Neural cell (in vitro differentiated cells): Measurements from ENCODE around the gene ALDH1L1. TPM values are rescaled to one million over a fixed set of nuclear protein-coding genes. Genes with fewer than 3 reads are reported as not detected.

Source experiments
- H2AFZ ChIP-seq: fragments of 200-600, 300-800 bp; sonication (generic), shearing (Covaris generic); 2 replicates; pipeline ENCODE4 v1.6.0; 2014; ENCODE audit warnings: low read depth, mild to moderate bottlenecking, antibody characterized with exemption, low read length, moderate library complexity
- H3F3A ChIP-seq: fragments of 200-600 bp; shearing (Covaris generic); 2 replicates; pipeline ENCODE4 v1.6.1; 2016; ENCODE audit warnings: mild to moderate bottlenecking, moderate library complexity, mixed read lengths, antibody characterized with exemption, low read length; ENCODE audit not compliant: insufficient read depth, poor library complexity, severe bottlenecking
- H3K27ac ChIP-seq: fragments of 200-600, 300-800 bp; sonication (generic), shearing (Covaris generic); 2 replicates; pipeline ENCODE4 v1.5.1; 2014; ENCODE audit warnings: mild to moderate bottlenecking, low read length, moderate library complexity
- H3K27me3 ChIP-seq: fragments of 300-800, 200-600 bp; sonication (generic), shearing (Covaris generic); 2 replicates; pipeline ENCODE4 v1.6.0; 2014; ENCODE audit warnings: mild to moderate bottlenecking, low read depth, low read length, moderate library complexity; ENCODE audit not compliant: insufficient read depth
- H3K36me3 ChIP-seq: fragments of 300-800, 200-600 bp; sonication (generic), shearing (Covaris generic); 2 replicates; pipeline ENCODE4 v1.5.1; 2014; ENCODE audit warnings: mild to moderate bottlenecking, antibody characterized with exemption, low read length, moderate library complexity; ENCODE audit not compliant: insufficient read depth
- H3K4me2 ChIP-seq: fragments of 300-800, 200-600 bp; sonication (generic), shearing (Covaris generic); 2 replicates; pipeline ENCODE4 v1.6.0; 2014; ENCODE audit warnings: mild to moderate bottlenecking, low read length
- H3K4me3 ChIP-seq: fragments of 300-800, 200-600 bp; sonication (generic), shearing (Covaris generic); 2 replicates; pipeline ENCODE4 v1.5.1; 2014; ENCODE audit warnings: mild to moderate bottlenecking, low read length, moderate library complexity
- H3K79me2 ChIP-seq: fragments of 200-600 bp; shearing (Covaris generic); replicated peaks from 2 replicates; pipeline ENCODE4 v1.6.0; 2014; ENCODE audit warnings: mild to moderate bottlenecking, low read length, moderate library complexity; ENCODE audit not compliant: insufficient read depth
- H3K9ac ChIP-seq: fragments of 300-800, 200-600 bp; sonication (generic), shearing (Covaris generic); 2 replicates; pipeline ENCODE4 v1.6.1; 2016; ENCODE audit warnings: mild to moderate bottlenecking, low read length, mixed read lengths
- H3K9me2 ChIP-seq: fragments of 200-600 bp; shearing (Covaris generic); 2 replicates; pipeline ENCODE4 v1.6.1; 2016; ENCODE audit warnings: mild to moderate bottlenecking, low read length, mixed read lengths; ENCODE audit not compliant: insufficient read depth
- H3K9me3 ChIP-seq: fragments of 200-600, 300-800 bp; sonication (generic), shearing (Covaris generic); 2 replicates; pipeline ENCODE4 v1.6.1; 2016; ENCODE audit warnings: mild to moderate bottlenecking, mixed run types, low read length, moderate library complexity, mixed read lengths
- H4K20me1 ChIP-seq: fragments of 200-600 bp; shearing (Covaris generic); 2 replicates; pipeline ENCODE4 v1.6.1; 2016; ENCODE audit warnings: mild to moderate bottlenecking, mixed run types; ENCODE audit not compliant: insufficient read depth
- EP300 ChIP-seq: fragments of 450-650 bp; conservative IDR thresholded peaks from 2 replicates; pipeline ENCODE4 v1.6.1; 2014; ENCODE audit warnings: antibody characterized with exemption, mild to moderate bottlenecking, moderate library complexity; ENCODE audit not compliant: poor library complexity, severe bottlenecking
- EZH2 ChIP-seq: fragments of 200-600, 300-800 bp; shearing (Covaris generic), sonication (generic); IDR thresholded peaks from 2 replicates; pipeline ENCODE4 v1.6.1; 2014; ENCODE audit warnings: antibody characterized with exemption, low read length, borderline replicate concordance, mild to moderate bottlenecking; ENCODE audit not compliant: insufficient read depth, poor library complexity, severe bottlenecking
- MXI1 ChIP-seq: fragments of 450-650 bp; conservative IDR thresholded peaks from 2 replicates; pipeline ENCODE4 v1.6.1; 2014; ENCODE audit warnings: antibody characterized with exemption, mild to moderate bottlenecking; ENCODE audit not compliant: poor library complexity, severe bottlenecking
- POLR2AphosphoS5 ChIP-seq: IDR thresholded peaks from 2 replicates; pipeline ENCODE4 v1.6.1; 2012
- RAD21 ChIP-seq: fragments of 450-650 bp; conservative IDR thresholded peaks from 2 replicates; pipeline ENCODE4 v1.6.1; 2014; ENCODE audit warnings: antibody characterized with exemption, mild to moderate bottlenecking, moderate library complexity
- REST ChIP-seq: IDR thresholded peaks from 2 replicates; pipeline ENCODE4 v1.6.1; 2012; ENCODE audit warnings: borderline replicate concordance
- SMC3 ChIP-seq: fragments of 450-650 bp; conservative IDR thresholded peaks from 2 replicates; pipeline ENCODE4 v1.6.1; 2014; ENCODE audit warnings: antibody characterized with exemption, mild to moderate bottlenecking, moderate library complexity; ENCODE audit not compliant: poor library complexity
- TAF1 ChIP-seq: IDR thresholded peaks from 2 replicates; pipeline ENCODE4 v1.6.1; 2012; ENCODE audit warnings: low read depth
- polyA plus RNA-seq: library from polyadenylated mRNA; depleted of rRNA; stranded (reverse); fragments of >200 nt; gene quantifications from 2 replicates; pipeline ENCODE4 v1.2.3, GENCODE V29; 2014
- TF ChIP-seq, protein P1 (sequence below): fragments of 450-650 bp; IDR thresholded peaks from 2 replicates; pipeline ENCODE4 v1.5.1; 2014; ENCODE audit warnings: antibody characterized with exemption, mild to moderate bottlenecking, moderate library complexity; ENCODE audit not compliant: poor library complexity, severe bottlenecking

Gene ALDH1L1
- polyA plus RNA-seq, 1 donor from 2014 or later = not detected

DNA sequence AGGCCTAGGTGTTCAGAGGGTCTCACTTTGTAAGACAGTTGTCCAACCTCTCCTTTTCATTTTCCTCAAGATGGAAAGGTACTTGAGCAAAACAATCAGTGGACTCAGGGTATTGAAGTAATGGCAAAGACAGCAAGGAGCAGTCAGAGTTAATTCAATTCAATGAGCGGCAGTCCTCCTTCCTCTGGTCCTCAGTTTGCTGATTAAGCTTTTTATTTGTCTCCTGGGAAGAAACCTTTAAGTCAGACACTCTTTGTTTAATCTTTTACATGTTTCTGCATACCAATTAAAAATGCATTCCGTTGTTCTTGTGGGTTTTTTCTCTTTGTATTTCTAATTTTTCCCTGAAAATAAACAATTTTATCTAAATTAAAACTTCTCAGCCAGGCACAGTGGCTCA is 18.9 kb upstream of the ALDH1L1 start:
- TF ChIP-seq SMC3 (no peak), REST (no peak), MXI1 (no peak), EP300 (no peak), EZH2 (no peak), TAF1 (no peak), POLR2AphosphoS5 (no peak), RAD21 (no peak)
- TF ChIP-seq, protein P1, sequence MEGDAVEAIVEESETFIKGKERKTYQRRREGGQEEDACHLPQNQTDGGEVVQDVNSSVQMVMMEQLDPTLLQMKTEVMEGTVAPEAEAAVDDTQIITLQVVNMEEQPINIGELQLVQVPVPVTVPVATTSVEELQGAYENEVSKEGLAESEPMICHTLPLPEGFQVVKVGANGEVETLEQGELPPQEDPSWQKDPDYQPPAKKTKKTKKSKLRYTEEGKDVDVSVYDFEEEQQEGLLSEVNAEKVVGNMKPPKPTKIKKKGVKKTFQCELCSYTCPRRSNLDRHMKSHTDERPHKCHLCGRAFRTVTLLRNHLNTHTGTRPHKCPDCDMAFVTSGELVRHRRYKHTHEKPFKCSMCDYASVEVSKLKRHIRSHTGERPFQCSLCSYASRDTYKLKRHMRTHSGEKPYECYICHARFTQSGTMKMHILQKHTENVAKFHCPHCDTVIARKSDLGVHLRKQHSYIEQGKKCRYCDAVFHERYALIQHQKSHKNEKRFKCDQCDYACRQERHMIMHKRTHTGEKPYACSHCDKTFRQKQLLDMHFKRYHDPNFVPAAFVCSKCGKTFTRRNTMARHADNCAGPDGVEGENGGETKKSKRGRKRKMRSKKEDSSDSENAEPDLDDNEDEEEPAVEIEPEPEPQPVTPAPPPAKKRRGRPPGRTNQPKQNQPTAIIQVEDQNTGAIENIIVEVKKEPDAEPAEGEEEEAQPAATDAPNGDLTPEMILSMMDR = no peak

GRCh38 chr3:126197854-126198584 is 17.6 kb upstream of the ALDH1L1 start:
- Histone ChIP-seq H3K27ac (no peak overlapping the region), H4K20me1 (no peaks in the 10 kb centered on the region), H3K9me3 (peaks cover 3% of the 10 kb centered on the region), H3K4me3 (no peak overlapping the region), H3K9me2 (no peaks in the 10 kb centered on the region), H2AFZ (no peak overlapping the region), H3K27me3 (no peaks in the 10 kb centered on the region), H3K79me2 (no peaks in the 10 kb centered on the region), H3K4me2 (no peak overlapping the region), H3K9ac (no peak overlapping the region), H3F3A (no peaks in the 10 kb centered on the region), H3K36me3 (no peaks in the 10 kb centered on the region)
- peak; percentile 58 for TF ChIP-seq RAD21
- no peak for TF ChIP-seq TAF1
- no peak for TF ChIP-seq EZH2
- peak; percentile 68 for TF ChIP-seq SMC3
- TF ChIP-seq, protein P1 = peak; percentile 63
- TF ChIP-seq REST = no peak
- no peak for TF ChIP-seq POLR2AphosphoS5

More for the DNA sequence above, 18.9 kb upstream of the ALDH1L1 start:
- H3F3A ChIP-seq = no peaks in the 10 kb centered on the region
- no peaks in the 10 kb centered on the region for H3K9me2 ChIP-seq
- H4K20me1 ChIP-seq = no peaks in the 10 kb centered on the region
- no peak overlapping the region for H2AFZ ChIP-seq
- no peak overlapping the region for H3K9ac ChIP-seq
- no peaks in the 10 kb centered on the region for H3K27me3 ChIP-seq
- H3K9me3 ChIP-seq = peaks cover 3% of the 10 kb centered on the region
- no peak overlapping the region for H3K4me3 ChIP-seq
- no peak overlapping the region for H3K27ac ChIP-seq
- H3K4me2 ChIP-seq = no peak overlapping the region
- no peaks in the 10 kb centered on the region for H3K36me3 ChIP-seq
- H3K79me2 ChIP-seq = no peaks in the 10 kb centered on the region
